NCI-H345 treated with DMSO at 0.1 percent for 48 hours (cell line): ENCODE measurements around the gene TRIM17.
A peak's percentile ranks its signal among the peaks of the same experiment; 100 is the strongest.

Experiments
- DNase-seq: peaks from one replicate; lab custom pipeline; 2025; ENCODE audit not compliant: unreplicated experiment; lab: John Stamatoyannopoulos, UW

Gene TRIM17

GRCh38 chr1:228385232-228385631 lies 31.4 kb downstream of the TRIM17 start:
- no peak for DNase-seq

DNA sequence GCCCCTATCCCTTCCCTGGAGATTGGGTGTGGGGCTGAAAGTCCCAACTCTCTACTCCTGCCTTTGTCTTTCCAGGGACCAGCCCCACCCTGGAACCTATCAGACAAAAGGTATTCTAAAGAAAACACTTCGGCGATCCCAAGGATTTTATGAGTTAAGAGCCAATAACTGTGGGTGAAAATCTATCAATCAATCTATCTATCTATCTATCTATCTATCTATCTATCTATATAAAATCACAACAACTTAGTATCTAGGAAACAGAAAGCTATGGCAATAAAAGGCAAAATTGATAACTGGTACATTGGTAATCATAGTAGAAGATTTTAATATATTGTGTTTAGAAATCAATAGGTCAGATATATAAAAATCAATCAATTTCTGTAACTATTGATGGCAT lies 32.9 kb downstream of the TRIM17 start:
- no peak for DNase-seq

GRCh38 chr1:228381356-228381755 lies 35.3 kb downstream of the TRIM17 start:
- DNase-seq = no peak

DNA sequence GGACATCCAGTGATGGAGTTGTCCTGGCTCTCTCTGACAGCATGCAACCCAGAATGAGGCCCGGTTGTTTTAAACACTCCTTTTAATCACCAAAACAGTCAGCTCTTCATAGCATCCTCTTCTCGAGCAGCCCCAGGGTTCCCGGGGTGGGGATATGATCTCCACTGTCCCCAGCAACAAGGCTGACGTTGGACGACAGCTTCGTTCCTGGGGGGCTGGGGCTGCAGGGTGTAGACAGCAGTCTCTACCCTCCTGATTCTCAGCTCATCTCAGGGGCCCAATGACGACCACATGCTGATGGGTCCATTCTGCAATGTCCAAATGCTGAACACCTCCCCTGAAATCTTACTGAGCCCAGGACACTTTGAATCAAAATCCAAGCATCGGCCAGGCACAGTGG lies 37.0 kb downstream of the TRIM17 start:
- DNase-seq = no peak

DNA sequence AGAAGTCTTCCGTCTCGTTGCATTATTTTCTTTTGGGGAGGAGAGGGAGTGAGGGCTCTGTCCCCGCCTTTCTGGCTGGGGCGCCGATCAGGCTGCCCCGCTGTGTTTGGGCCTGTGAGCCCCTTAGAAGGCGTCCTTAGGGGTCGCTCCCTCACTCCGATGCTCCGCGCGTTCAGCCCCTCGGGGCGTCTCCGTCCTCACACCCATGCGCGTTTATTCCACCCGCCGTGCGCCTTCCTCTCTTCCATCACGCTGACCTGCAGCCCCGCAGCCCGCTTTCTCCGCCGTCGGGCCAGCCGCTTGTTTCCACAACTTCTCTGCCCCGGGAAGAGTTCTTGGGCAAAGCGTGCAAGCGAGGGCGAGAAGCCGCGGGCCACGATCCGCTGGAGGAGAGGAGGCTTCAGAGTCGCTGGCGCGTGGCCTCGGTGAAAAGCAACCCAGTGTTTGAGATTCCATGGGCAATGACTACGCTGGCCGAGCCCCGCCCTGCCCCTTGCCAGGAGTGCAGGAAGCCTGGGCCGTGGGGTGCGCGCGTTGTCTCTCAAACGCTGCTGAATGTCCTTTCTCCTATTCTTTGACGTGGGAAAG lies 37.7 kb downstream of the TRIM17 start:
- peak; percentile 20 for DNase-seq

- peak; percentile 58 for DNase-seq
These were observed 38.4 kb downstream of the TRIM17 start for GRCh38 chr1:228378090-228378872.

DNA sequence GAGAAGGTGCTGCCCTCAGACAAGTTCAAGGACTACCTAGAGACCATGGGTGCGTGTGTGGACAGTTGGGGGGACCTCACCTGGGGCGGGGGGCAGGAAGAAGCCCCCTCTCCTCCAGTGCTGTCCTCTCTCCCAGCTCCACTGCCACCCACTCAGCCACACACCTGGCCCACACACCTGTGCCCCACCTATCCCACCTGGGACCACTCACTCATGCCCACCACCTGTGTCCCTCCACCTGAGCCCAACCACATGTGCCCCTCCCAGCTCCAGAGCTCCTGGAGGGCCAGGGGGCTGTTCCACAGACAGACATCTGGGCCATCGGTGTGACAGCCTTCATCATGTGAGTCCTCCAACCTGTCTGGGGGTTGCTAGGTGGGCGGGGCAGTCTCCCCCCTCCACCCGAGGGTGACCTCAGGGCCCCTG lies 39.0 kb downstream of the TRIM17 start:
- DNase-seq = no peak

DNA sequence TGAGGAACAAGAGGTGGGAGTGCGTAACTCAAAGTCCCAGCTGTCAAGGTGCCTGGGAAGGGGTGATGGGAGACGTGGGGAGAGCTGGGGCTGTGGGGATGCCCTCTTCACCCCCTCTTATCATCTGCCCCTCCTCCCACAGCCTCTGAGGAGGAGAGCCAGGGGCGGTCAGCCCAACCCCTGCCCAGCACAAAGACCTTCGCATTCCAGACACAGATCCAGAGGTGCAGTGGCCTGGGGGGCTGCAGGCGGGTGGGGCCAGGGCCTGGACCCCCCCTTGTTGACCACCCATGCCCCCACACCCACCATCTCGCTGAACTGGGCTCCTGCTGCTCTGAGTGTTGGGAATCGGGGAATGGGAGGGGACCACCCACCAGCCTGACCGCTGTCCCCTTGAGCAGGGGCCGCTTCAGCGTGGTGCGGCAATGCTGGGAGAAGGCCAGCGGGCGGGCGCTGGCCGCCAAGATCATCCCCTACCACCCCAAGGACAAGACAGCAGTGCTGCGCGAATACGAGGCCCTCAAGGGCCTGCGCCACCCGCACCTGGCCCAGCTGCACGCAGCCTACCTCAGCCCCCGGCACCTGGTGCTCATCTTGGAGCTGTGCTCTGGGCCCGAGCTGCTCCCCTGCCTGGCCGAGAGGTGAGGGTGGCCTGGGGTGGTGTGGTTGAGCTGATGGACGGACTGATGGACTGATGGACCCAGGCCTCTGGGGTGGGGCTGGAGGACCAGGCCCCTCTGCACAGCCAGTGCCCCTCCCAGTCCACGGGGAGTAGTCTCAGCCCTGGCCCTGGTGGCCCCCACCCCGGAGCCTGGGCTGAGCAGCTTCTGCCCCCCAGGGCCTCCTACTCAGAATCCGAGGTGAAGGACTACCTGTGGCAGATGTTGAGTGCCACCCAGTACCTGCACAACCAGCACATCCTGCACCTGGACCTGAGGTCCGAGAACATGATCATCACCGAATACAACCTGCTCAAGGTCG lies 39.7 kb downstream of the TRIM17 start:
- DNase-seq = no peak

DNA sequence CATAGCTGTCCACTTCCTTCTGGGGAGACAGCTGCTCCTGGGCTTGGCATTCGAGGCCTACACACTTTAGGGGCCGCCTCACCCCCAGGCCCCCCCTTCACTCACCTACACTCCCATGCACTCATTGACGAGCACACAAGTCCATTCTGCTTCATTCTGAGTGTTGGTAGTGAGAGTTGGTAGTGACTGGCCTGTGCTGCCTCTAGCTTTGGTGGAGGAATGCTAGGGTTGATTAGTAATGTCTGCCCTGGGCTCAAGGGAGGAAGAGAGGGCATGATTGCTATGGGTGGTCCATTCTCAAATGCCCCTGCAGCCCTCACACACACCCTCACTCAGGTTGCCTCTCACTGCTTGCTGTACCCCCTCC lies 40.4 kb downstream of the TRIM17 start:
- no peak for DNase-seq

GRCh38 chr1:228375578-228376261 lies 40.9 kb downstream of the TRIM17 start:
- DNase-seq = no peak

- DNase-seq = no peak
These were observed 41.7 kb downstream of the TRIM17 start for GRCh38 chr1:228374711-228375577.

DNA sequence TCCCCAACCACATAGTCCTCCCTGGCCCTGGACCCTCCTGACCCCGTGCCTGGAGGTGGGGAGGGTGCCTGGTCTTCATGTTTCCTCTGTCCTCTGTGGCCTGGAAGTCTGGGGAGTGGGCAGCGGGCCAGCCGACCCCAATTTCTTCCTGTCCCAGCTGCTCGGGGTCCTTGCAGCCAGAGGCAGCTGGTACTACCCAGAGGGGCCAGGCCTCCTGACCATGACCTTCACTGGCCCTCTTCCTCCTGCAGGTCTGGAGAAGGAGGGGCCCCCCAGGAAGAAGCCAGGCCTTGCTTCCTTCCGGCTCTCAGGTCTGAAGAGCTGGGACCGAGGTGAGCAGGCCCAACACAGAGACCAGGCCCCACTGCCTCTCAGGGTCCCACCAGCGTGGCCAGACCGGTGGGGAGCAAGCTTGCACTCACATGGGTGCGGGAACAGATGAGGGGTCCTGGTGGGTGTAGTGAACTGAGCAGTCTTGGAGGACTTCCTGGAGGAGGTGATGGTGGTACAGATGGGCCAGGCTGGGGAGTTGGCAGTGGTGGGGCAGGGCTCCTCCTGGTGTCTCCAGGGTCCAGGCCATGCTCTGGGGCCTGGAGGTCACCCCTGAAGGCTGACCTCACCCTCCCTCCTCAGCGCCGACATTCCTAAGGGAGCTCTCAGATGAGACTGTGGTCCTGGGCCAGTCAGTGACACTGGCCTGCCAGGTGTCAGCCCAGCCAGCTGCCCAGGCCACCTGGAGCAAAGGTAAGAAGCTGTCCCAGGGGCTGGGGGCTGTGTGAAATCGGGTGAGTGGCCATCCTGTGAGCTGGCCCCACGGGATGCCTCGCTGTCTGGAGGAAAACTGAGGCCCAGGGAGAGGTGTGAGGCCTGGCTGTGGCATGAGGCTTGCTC lies 42.7 kb downstream of the TRIM17 start:
- no peak for DNase-seq

DNA sequence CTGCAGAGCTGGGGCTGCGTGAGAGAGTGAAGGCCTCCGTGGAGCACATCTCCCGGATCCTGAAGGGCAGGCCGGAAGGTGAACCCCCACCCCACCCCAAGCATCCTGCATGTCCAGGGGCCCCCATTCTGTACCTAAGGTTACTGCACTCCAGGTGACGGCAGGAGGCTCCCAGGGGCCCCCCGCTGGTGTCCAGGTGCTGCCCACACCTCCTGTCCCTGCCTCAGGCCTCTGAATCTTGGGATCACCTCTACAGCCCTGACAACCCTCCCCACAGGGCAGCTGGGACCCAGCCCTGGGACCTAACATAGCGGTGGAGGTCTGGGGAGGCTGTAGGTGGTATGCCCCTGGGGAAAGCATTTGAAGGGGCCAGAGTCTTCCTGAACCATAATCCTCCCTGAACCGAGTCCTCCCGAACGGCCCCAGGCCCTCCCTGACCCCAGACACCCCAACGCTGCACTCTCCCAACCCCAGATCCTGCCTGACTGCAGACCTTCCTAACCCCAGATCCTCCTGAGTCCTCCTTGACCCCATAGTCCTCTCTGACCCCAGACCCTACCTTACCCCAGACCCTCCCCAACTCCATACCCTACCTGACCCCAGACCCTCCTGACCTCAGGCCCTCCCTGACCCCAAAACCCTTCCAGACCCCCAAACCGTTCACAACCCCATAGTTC lies 43.5 kb downstream of the TRIM17 start:
- DNase-seq = no peak

GRCh38 chr1:228372183-228373003 lies 44.3 kb downstream of the TRIM17 start:
- no peak for DNase-seq

- no peak for DNase-seq
These were observed 44.9 kb downstream of the TRIM17 start for GRCh38 chr1:228371741-228372182.

DNA sequence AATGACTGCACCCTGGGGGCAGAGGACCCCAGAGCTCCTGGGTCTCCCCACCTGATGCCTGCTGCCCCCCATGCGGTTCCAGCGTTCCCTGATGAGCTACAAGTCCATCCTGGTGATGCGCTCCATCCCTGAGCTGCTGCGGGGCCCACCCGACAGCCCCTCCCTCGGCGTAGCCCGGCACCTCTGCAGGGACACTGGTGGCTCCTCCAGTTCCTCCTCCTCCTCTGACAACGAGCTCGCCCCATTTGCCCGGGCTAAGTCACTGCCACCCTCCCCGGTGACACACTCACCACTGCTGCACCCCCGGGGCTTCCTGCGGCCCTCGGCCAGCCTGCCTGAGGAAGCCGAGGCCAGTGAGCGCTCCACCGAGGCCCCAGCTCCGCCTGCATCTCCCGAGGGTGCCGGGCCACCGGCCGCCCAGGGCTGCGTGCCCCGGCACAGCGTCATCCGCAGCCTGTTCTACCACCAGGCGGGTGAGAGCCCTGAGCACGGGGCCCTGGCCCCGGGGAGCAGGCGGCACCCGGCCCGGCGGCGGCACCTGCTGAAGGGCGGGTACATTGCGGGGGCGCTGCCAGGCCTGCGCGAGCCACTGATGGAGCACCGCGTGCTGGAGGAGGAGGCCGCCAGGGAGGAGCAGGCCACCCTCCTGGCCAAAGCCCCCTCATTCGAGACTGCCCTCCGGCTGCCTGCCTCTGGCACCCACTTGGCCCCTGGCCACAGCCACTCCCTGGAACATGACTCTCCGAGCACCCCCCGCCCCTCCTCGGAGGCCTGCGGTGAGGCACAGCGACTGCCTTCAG lies 45.5 kb downstream of the TRIM17 start:
- no peak for DNase-seq

- DNase-seq = no peak
These were observed 46.2 kb downstream of the TRIM17 start for GRCh38 chr1:228370439-228370940.
